Fibroblast of gingiva (primary cell): ENCODE measurements around the gene CHKA.
A peak's percentile ranks its signal among the peaks of the same experiment; 100 is the strongest.

ENCODE experiments used
- DNase-seq: peaks from one replicate; pipeline ENCODE4 v3.0.0-alpha.2; 2011; ENCODE audit warnings: low read depth

Gene CHKA

GRCh38 chr11:68031144-68031464 is 90.1 kb downstream of the CHKA start:
- no peak for DNase-seq

- DNase-seq = peak; percentile 99
Measured at GRCh38 chr11:68030318-68031143, 90.7 kb downstream of the CHKA start, which contains the start of gene NDUFS8. Gene NDUFS8, plus strand, starts transcription at chr11:68030681. Its CDS starts 1,471 bp downstream, at chr11:68032152.

- no peak for DNase-seq
Measured at GRCh38 chr11:68028802-68029545, 92.2 kb downstream of the CHKA start.

- no peak for DNase-seq
Measured at GRCh38 chr11:68027667-68028066, 93.5 kb downstream of the CHKA start.

- DNase-seq = no peak
Measured at GRCh38 chr11:68026391-68027105, 94.6 kb downstream of the CHKA start.

- no peak for DNase-seq
Measured at GRCh38 chr11:68025047-68025446, 96.1 kb downstream of the CHKA start.

- no peak for DNase-seq
Measured at GRCh38 chr11:68024508-68024907, 96.7 kb downstream of the CHKA start.

- DNase-seq = no peak
Measured at GRCh38 chr11:68022531-68022930, 98.7 kb downstream of the CHKA start.

GRCh38 chr11:68021167-68021787 is 99.9 kb downstream of the CHKA start:
- peak; percentile 21 for DNase-seq

GRCh38 chr11:68020575-68020974 is 100.6 kb downstream of the CHKA start:
- no peak for DNase-seq

- no peak for DNase-seq
Measured at GRCh38 chr11:68019486-68019885, 101.7 kb downstream of the CHKA start.

GRCh38 chr11:68018730-68019190 is 102.4 kb downstream of the CHKA start:
- DNase-seq = no peak

GRCh38 chr11:68017980-68018729 is 103.0 kb downstream of the CHKA start:
- DNase-seq = no peak

GRCh38 chr11:68016904-68017817 is 104.0 kb downstream of the CHKA start:
- no peak for DNase-seq

- no peak for DNase-seq
Measured at GRCh38 chr11:68016161-68016903, 104.9 kb downstream of the CHKA start.

- no peak for DNase-seq
Measured at GRCh38 chr11:68015467-68015866, 105.7 kb downstream of the CHKA start.

- no peak for DNase-seq
Measured at GRCh38 chr11:68014947-68015447, 106.2 kb downstream of the CHKA start.

- peak; percentile 97 for DNase-seq
Measured at GRCh38 chr11:68014157-68014946, 106.8 kb downstream of the CHKA start.
